Astrocyte of the spinal cord (primary cell): ENCODE data around the gene RTN1.

Experiments
- DNase-seq: peaks from one replicate; pipeline ENCODE4 v3.0.0; 2011; ENCODE audit warnings: low read depth, low spot score
- H3K4me3 ChIP-seq: 2 replicates; pipeline ENCODE4 v1.5.1; 2011; ENCODE audit warnings: low read depth, mild to moderate bottlenecking, low read length, moderate library complexity
- in situ Hi-C: cut with HindIII; loops from 2 replicates; pipeline ENCODE4 v1.10.0; 2017; ENCODE audit warnings: low sequenced_read_pairs
- TF ChIP-seq, protein P1 (sequence below): IDR thresholded peaks from 2 replicates; pipeline ENCODE4 v1.5.1; 2012; ENCODE audit warnings: low read depth, mild to moderate bottlenecking, low read length, inconsistent platforms

The RTN1 gene

GRCh38 chr14:59787045-59787674 lies 83.4 kb downstream of the RTN1 start:
- DNase-seq, result peak; percentile 8
- in situ Hi-C loops, result no loop called here
- TF ChIP-seq, protein P1, sequence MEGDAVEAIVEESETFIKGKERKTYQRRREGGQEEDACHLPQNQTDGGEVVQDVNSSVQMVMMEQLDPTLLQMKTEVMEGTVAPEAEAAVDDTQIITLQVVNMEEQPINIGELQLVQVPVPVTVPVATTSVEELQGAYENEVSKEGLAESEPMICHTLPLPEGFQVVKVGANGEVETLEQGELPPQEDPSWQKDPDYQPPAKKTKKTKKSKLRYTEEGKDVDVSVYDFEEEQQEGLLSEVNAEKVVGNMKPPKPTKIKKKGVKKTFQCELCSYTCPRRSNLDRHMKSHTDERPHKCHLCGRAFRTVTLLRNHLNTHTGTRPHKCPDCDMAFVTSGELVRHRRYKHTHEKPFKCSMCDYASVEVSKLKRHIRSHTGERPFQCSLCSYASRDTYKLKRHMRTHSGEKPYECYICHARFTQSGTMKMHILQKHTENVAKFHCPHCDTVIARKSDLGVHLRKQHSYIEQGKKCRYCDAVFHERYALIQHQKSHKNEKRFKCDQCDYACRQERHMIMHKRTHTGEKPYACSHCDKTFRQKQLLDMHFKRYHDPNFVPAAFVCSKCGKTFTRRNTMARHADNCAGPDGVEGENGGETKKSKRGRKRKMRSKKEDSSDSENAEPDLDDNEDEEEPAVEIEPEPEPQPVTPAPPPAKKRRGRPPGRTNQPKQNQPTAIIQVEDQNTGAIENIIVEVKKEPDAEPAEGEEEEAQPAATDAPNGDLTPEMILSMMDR, result peak; percentile 4
- no peak overlapping the region for H3K4me3 ChIP-seq

DNA sequence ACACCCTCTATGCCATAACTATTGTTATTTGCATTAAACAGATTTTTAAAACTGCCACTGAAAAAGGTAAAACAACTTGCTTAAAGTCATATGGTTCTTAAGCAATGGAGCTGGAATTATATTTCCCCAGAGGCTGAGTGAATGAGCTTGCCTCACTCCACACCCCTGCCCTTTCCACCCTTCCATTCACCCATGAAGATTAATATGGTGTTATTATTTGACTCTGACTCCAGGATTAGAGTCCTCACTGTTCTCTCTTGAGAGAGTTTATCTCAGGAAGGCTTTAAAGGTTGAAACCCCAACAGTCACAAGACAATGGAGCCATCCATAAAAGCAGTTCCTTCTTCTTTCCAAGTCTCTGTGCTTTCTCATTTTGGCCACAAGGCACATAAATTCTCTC lies 84.9 kb downstream of the RTN1 start:
- no peak for DNase-seq
- TF ChIP-seq, protein P1, result no peak
- no peak overlapping the region for H3K4me3 ChIP-seq
- in situ Hi-C loops, result no loop called here

GRCh38 chr14:59782760-59783159 lies 87.8 kb downstream of the RTN1 start:
- TF ChIP-seq, protein P1, result no peak
- DNase-seq, result no peak
- in situ Hi-C loops, result no loop called here
- H3K4me3 ChIP-seq, result no peak overlapping the region

DNA sequence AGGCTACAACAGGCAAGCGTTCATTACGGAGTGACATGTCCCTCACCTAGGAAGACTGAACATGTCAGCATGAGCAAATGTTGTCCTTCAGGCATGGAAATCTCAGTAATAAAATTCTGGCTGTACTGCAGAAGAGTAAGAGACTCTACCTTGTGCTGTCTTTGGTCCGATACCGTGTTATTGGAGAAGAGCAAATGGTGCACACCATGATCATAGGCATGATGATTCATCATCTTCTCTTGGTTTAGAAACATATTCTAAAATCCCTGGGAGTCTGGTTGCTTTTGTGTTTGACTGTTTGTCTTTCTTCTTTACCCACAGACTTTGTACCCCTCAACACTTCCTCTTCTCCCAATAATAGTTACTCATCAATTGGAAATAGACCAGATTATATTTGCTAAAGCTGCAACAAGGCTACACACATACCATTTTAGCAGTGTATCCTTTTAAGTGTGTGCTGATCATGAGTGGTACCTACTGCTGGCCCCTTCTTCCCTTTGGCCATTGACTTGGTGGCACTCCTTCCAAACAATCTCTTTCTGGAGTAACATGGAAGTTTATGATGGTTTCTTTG lies 93.5 kb downstream of the RTN1 start:
- in situ Hi-C loops, result no loop called here
- TF ChIP-seq, protein P1, result no peak
- DNase-seq, result no peak
- no peak overlapping the region for H3K4me3 ChIP-seq

- TF ChIP-seq, protein P1, result no peak
- in situ Hi-C loops, result no loop called here
- no peak for DNase-seq
- no peak overlapping the region for H3K4me3 ChIP-seq
Measured at GRCh38 chr14:59776468-59776867, 94.1 kb downstream of the RTN1 start.

DNA sequence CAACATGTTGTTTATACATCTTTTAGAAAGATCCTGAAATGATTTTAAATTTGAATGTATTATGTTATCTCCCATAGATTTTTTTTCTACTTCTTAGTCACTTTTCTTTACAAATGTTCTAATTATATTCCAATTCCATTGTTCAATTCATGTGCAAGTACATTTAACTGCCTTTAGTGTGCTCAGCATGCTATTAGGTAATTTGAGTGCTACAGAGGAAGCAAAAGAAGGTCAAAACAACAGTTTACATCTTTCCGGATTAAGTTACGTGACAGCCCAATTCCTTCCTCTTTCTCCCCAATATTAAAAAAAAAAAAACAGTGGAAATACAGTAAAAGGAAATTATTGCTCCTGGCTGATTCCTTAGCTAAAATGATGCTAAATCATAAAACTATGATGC lies 98.3 kb downstream of the RTN1 start:
- in situ Hi-C loops, result no loop called here
- no peak overlapping the region for H3K4me3 ChIP-seq
- no peak for DNase-seq
- TF ChIP-seq, protein P1, result no peak

DNA sequence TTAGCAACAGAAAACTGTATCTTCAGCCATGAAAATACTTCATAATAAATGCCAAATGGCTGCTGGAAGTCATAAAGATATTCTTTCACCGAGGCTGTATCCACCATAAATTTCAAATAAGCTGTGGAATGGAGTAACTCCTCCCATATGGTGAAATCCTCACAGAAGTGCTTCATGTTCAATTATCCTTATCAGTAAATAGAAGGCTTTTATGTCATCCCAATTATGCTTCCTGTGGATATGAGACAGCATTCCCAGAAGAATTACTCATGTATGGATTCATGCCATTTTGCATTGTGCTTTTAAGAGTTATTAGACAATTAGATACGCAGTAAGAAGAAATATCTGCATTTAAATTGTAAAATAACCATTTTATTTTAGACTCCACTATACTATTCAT lies 99.0 kb downstream of the RTN1 start:
- DNase-seq, result peak; percentile 72
- TF ChIP-seq, protein P1, result no peak
- in situ Hi-C loops, result no loop called here
- H3K4me3 ChIP-seq, result no peak overlapping the region
